Tibial nerve (tissue), 4 donors: Measurements from ENCODE around the gene COIL. TPM values are rescaled to one million over a fixed set of nuclear protein-coding genes. Genes with fewer than 3 reads are reported as not detected.

ENCODE experiments used
- DNase-seq, 2 donors: peaks; one replicate each; pipeline ENCODE4 v3.0.0-alpha.2; 2019; ENCODE audit warnings: low spot score in 2 of 2
- H3K27ac ChIP-seq, 4 donors: fragments of 200-600 bp; sonication (generic) in 3 of 4; one replicate each; pipeline ENCODE4 v1.5.1; 2017 to 2019; ENCODE audit warnings: mild to moderate bottlenecking in 1 of 4
- H3K27me3 ChIP-seq, 2 donors: fragments of 200-600 bp; sonication (generic) in 1 of 2; one replicate each; pipeline versions ENCODE4 v1.5.1 to v1.6.0; 2017 to 2019
- H3K36me3 ChIP-seq, 3 donors: fragments of 200-600 bp; sonication (generic); one replicate each; pipeline ENCODE4 v1.5.1; 2018 to 2019
- H3K4me1 ChIP-seq, 4 donors: fragments of 200-600 bp; sonication (generic) in 3 of 4; one replicate each; pipeline ENCODE4 v1.5.1; 2017 to 2019
- H3K4me3 ChIP-seq, 4 donors: fragments of 200-600 bp; sonication (generic) in 3 of 4; one replicate each; pipeline ENCODE4 v1.5.1; 2017 to 2019; ENCODE audit warnings: mild to moderate bottlenecking in 1 of 4, moderate library complexity in 1 of 4
- H3K9me3 ChIP-seq, 4 donors: fragments of 200-600 bp; sonication (generic) in 3 of 4; one replicate each; pipeline ENCODE4 v1.5.1; 2017 to 2019
- EP300 ChIP-seq, 2 donors: sonication (generic); formaldehyde crosslinking; IDR thresholded peaks; one replicate each; pipeline ENCODE4 v1.6.1; 2017; ENCODE audit warnings: antibody characterized with exemption in 2 of 2, mild to moderate bottlenecking in 1 of 2
- POLR2A ChIP-seq, 2 donors: fragments of 450-650 bp; IDR thresholded peaks; one replicate each; pipeline ENCODE4 v1.6.1; 2017; ENCODE audit warnings: antibody characterized with exemption in 2 of 2, mild to moderate bottlenecking in 2 of 2, moderate library complexity in 2 of 2
- WGBS, 2 donors: methylation state at CpG; one replicate each; pipeline ENCODE4 v1.1.5; 2018; 5-methylcytosine and 5-hydroxymethylcytosine counted together
- total RNA-seq, 4 donors: library from RNA; depleted of rRNA; stranded (reverse); fragments of >200 nt; gene quantifications; one replicate each; pipeline ENCODE4 v1.1.0, GENCODE V29; 2016
- TF ChIP-seq, protein P1 (sequence below), 5 experiments: fragments of 200-600 bp in 3 of 5; fragments of 450-650 bp in 2 of 5; sonication (generic) in 3 of 5; IDR thresholded peaks; one replicate each; pipeline ENCODE4 v1.5.1; 2016 to 2019; ENCODE audit warnings: antibody characterized with exemption in 5 of 5, mild to moderate bottlenecking in 3 of 5, moderate library complexity in 2 of 5

Gene COIL
- total RNA-seq, 4 donors from 2014 or later: 9.2 to 13.1 (median 9.7) TPM

DNA sequence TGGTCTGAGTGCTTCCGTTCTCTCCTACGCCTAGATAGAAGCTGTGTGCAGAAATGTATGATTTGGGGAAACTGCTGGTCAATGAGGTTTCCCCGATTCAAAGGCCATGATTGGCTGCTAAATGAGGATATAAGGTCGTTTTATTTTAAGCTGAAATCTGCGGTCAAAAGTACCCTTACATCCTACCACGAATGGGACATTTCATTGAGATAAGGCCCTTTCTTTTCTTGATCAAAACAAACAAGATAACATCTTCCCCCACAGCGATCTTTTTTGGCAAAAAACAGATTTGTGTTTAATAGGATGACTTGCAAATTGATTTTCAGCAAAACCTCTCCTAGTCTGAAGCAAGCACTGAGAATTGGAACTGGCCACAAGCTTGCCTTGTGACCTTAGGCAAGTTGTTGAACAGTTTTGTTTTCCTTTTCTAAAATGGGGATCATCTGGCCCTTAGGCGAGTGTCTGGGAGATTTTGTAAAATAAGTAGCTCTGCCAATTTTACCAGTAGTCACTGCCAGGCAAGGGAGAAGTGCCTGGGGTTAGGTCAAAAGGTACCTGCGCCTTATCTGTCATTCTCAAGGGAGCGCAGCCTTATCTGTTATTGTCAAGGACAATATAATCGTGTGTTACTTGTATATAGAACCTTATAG lies 17.7 kb upstream of the COIL start:
- Histone ChIP-seq H3K4me1 (peaks cover 0 to 20% (median 9%) of the 10 kb centered on the region in 4 donors), H3K4me3 (peak overlapping the region; percentile 43 to 65 (median 56)), H3K27me3 (no peaks in the 10 kb centered on the region), H3K9me3 (no peaks in the 10 kb centered on the region), H3K27ac (peak overlapping the region; percentile 29 to 78 (median 54)), H3K36me3 (peaks cover 0 to 20% (median 0%) of the 10 kb centered on the region in 3 donors)
- WGBS, 2 donors: 33 to 35% methylated on average over 11 of the region's 11 CpGs
- TF ChIP-seq, protein P1, sequence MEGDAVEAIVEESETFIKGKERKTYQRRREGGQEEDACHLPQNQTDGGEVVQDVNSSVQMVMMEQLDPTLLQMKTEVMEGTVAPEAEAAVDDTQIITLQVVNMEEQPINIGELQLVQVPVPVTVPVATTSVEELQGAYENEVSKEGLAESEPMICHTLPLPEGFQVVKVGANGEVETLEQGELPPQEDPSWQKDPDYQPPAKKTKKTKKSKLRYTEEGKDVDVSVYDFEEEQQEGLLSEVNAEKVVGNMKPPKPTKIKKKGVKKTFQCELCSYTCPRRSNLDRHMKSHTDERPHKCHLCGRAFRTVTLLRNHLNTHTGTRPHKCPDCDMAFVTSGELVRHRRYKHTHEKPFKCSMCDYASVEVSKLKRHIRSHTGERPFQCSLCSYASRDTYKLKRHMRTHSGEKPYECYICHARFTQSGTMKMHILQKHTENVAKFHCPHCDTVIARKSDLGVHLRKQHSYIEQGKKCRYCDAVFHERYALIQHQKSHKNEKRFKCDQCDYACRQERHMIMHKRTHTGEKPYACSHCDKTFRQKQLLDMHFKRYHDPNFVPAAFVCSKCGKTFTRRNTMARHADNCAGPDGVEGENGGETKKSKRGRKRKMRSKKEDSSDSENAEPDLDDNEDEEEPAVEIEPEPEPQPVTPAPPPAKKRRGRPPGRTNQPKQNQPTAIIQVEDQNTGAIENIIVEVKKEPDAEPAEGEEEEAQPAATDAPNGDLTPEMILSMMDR (IDR thresholded peaks at IDR 0.05): no peak
- TF ChIP-seq EP300 (IDR thresholded peaks at IDR 0.05) (no peak), POLR2A (IDR thresholded peaks at IDR 0.05) (no peak)
- DNase-seq: no peak

DNA sequence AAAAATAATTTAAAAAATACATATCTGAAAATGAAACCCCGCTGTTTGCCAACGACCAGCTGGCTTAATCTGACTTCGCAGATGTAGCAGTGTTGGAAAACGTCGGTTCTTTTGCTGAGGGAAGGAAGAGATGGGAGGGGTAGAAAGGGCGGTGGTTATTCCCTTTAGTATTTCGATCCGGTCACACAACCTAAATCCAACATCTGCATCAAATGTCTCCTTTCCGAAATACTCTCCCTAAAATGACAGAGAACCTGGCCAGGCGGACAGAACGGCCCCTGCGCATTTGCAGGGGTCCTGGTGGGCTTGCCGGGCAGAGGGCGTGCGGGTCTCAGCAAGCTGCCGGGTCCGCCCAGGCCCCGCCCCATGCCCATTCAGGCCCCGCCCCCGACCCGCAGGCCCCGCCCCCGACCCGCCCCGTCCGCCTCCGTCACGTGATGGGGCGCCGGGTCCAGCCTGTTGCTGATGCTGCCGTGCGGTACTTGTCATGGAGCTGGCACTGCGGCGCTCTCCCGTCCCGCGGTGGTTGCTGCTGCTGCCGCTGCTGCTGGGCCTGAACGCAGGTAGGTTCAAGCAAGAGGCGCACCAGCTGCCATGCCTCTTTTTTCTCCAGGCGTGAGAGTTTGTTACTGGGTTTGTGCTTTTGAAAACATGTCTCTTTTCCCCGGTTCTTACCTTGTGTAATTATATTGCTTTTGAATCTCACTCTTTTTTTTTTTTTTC lies 17.0 kb upstream of the COIL start, which contains the start of gene SCPEP1:
Gene SCPEP1 (plus strand): TSS at position 459 of the 723 bp plus-strand sequence. CDS start 29 bp downstream, at position 488.
- H3K36me3 ChIP-seq: peaks cover 0 to 20% (median 0%) of the 10 kb centered on the region in 3 donors
- DNase-seq: peak; percentile 74 to 76
- no peaks in the 10 kb centered on the region for H3K27me3 ChIP-seq
- H3K4me1 ChIP-seq: peaks cover 0 to 20% (median 9%) of the 10 kb centered on the region in 4 donors
- 0 to 1% methylated on average over 29 of the region's 42 CpGs for WGBS, 2 donors
- H3K27ac ChIP-seq: peak within 1 kb of the TSS; percentile 29 to 78 (median 54)
- H3K9me3 ChIP-seq: no peaks in the 10 kb centered on the region
- H3K4me3 ChIP-seq: peak within 1 kb of the TSS; percentile 43 to 65 (median 56)
- peak; percentile 43 to 75 for TF ChIP-seq POLR2A (IDR thresholded peaks at IDR 0.05)
- peak in 1 of 2 donors; percentile 80 for TF ChIP-seq EP300 (IDR thresholded peaks at IDR 0.05)
- TF ChIP-seq, protein P1 (IDR thresholded peaks at IDR 0.05): no peak

DNA sequence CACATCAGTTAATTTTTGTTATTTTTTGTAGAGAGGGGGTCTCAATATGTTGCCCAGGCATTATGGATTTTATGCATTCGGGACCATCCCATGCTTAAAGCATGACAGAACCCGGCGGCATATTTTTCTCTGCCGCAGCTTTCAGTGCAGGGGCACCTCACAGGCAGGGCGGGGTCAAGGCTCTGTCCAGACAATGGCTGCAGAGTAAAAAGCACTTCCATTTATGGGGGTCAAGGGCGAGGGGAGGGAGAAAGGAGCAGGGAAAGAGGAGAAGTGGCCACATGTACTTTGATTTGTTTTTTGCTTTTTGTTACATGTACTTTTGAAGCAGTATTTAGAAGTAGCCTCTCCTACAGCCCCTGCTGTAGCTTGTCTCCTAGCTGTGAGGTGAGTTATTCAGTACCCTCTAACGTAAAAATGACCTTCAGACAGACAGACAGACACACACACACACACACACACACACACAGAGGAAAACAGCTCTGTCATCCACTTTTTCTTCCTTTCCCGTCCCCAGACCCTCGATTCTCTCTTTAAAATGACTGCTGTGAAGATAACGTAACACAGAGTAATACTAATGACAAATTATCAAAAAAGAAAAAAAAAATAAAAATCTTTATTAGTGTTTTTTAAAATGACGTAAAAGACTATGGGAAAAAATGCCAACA lies 16.2 kb upstream of the COIL start:
- TF ChIP-seq EP300 (IDR thresholded peaks at IDR 0.05) (no peak), POLR2A (IDR thresholded peaks at IDR 0.05) (no peak)
- TF ChIP-seq, protein P1 (IDR thresholded peaks at IDR 0.05): no peak
- Histone ChIP-seq H3K4me3 (peak overlapping the region; percentile 43 to 65 (median 56)), H3K36me3 (peaks cover 0 to 13% (median 0%) of the 10 kb centered on the region in 3 donors), H3K4me1 (peaks cover 0 to 20% (median 9%) of the 10 kb centered on the region in 4 donors), H3K27me3 (no peaks in the 10 kb centered on the region), H3K27ac (peak overlapping the region in 1 of 4 donors; percentile 78), H3K9me3 (no peaks in the 10 kb centered on the region)
- DNase-seq: no peak
- 33 to 47% methylated on average over 11 of the region's 11 CpGs for WGBS, 2 donors

DNA sequence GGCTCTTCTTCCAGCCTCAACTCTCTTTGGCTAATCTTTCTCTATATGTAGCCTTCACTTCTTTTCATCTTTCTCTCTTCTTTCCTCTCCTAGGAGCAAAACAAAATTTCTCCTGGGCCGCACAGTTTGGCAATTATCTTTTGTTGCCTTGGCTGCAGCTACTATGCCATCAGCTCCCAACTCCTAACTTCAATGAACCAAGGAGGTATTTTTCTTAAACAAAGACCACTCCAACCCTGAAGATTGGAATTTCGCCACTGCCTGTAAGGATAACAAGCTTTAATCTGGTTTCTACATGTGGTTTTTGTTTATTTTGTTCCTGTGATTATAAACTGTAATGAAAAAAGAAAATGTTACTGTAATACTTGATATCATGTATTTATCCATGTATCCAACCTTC lies 14.8 kb upstream of the COIL start:
- 78 to 80% methylated on average over 2 of the region's 2 CpGs for WGBS, 2 donors
- Histone ChIP-seq H3K9me3 (no peaks in the 10 kb centered on the region), H3K27ac (no peak overlapping the region), H3K27me3 (no peaks in the 10 kb centered on the region), H3K36me3 (no peaks in the 10 kb centered on the region), H3K4me3 (no peak overlapping the region), H3K4me1 (peaks cover 0 to 20% (median 9%) of the 10 kb centered on the region in 4 donors)
- TF ChIP-seq EP300 (IDR thresholded peaks at IDR 0.05) (no peak), POLR2A (IDR thresholded peaks at IDR 0.05) (no peak)
- TF ChIP-seq, protein P1 (IDR thresholded peaks at IDR 0.05): no peak
- DNase-seq: no peak
